ENCODE data around the gene NCAM2.

The NCAM2 gene

GRCh38 chr21:21434944-21435343 is 436.7 kb downstream of the NCAM2 start:
- Histone ChIP-seq H3K4me2 (ENCODE audit: low read length) (no peak overlapping the region), H3K4me1 (no peaks in the 10 kb centered on the region)

GRCh38 chr21:21436012-21436534 is 437.9 kb downstream of the NCAM2 start:
- no peak overlapping the region for H2AFZ ChIP-seq
- H3K36me3 ChIP-seq (ENCODE audit: control insufficient read depth, insufficient read depth, low read length): no peaks in the 10 kb centered on the region
- H3K4me2 ChIP-seq (ENCODE audit: low read length): no peak overlapping the region
- no peak overlapping the region for H3K4me3 ChIP-seq (ENCODE audit: low read depth, low read length)
- H3K9me3 ChIP-seq (ENCODE audit: control insufficient read depth, low read length): no peaks in the 10 kb centered on the region
- H3K79me2 ChIP-seq: no peaks in the 10 kb centered on the region
- no peak for TF ChIP-seq CTCF (IDR thresholded peaks at IDR 0.05)
- no peak overlapping the region for H3K27ac ChIP-seq
- H3K27me3 ChIP-seq (ENCODE audit: control insufficient read depth, insufficient read depth, low read length): no peaks in the 10 kb centered on the region
- H3K4me1 ChIP-seq: no peaks in the 10 kb centered on the region
- H3K9ac ChIP-seq: no peak overlapping the region

More at GRCh38 chr21:21434944-21435343, 436.7 kb downstream of the NCAM2 start:
- H3K36me3 ChIP-seq (ENCODE audit: control insufficient read depth, insufficient read depth, low read length): no peaks in the 10 kb centered on the region
- H3K9me3 ChIP-seq (ENCODE audit: control insufficient read depth, low read length): no peaks in the 10 kb centered on the region
- H3K9ac ChIP-seq: no peak overlapping the region
- H3K27me3 ChIP-seq (ENCODE audit: control insufficient read depth, insufficient read depth, low read length): no peaks in the 10 kb centered on the region
- no peak for TF ChIP-seq CTCF (IDR thresholded peaks at IDR 0.05)
- H2AFZ ChIP-seq: no peak overlapping the region
- H3K4me3 ChIP-seq (ENCODE audit: low read depth, low read length): no peak overlapping the region
- no peaks in the 10 kb centered on the region for H3K79me2 ChIP-seq
- H3K27ac ChIP-seq: no peak overlapping the region

GRCh38 chr21:21439761-21440160 is 441.6 kb downstream of the NCAM2 start:
- H3K4me3 ChIP-seq (ENCODE audit: low read depth, low read length): no peak overlapping the region
- no peaks in the 10 kb centered on the region for H3K36me3 ChIP-seq (ENCODE audit: control insufficient read depth, insufficient read depth, low read length)
- no peaks in the 10 kb centered on the region for H3K4me1 ChIP-seq
- no peak overlapping the region for H3K9ac ChIP-seq
- no peaks in the 10 kb centered on the region for H3K27me3 ChIP-seq (ENCODE audit: control insufficient read depth, insufficient read depth, low read length)
- TF ChIP-seq CTCF (IDR thresholded peaks at IDR 0.05): no peak
- no peak overlapping the region for H2AFZ ChIP-seq
- H3K27ac ChIP-seq: no peak overlapping the region
- no peak overlapping the region for H3K4me2 ChIP-seq (ENCODE audit: low read length)
- no peaks in the 10 kb centered on the region for H3K9me3 ChIP-seq (ENCODE audit: control insufficient read depth, low read length)
- H3K79me2 ChIP-seq: no peaks in the 10 kb centered on the region

GRCh38 chr21:21457077-21457476 is 458.9 kb downstream of the NCAM2 start:
- no peak for TF ChIP-seq CTCF (IDR thresholded peaks at IDR 0.05)
- H3K9ac ChIP-seq: no peak overlapping the region
- H3K9me3 ChIP-seq (ENCODE audit: control insufficient read depth, low read length): no peaks in the 10 kb centered on the region
- no peaks in the 10 kb centered on the region for H3K27me3 ChIP-seq (ENCODE audit: control insufficient read depth, insufficient read depth, low read length)
- no peaks in the 10 kb centered on the region for H3K4me1 ChIP-seq
- H3K79me2 ChIP-seq: no peaks in the 10 kb centered on the region
- H3K4me3 ChIP-seq (ENCODE audit: low read depth, low read length): no peak overlapping the region
- H3K27ac ChIP-seq: no peak overlapping the region
- H3K36me3 ChIP-seq (ENCODE audit: control insufficient read depth, insufficient read depth, low read length): no peaks in the 10 kb centered on the region
- no peak overlapping the region for H3K4me2 ChIP-seq (ENCODE audit: low read length)
- H2AFZ ChIP-seq: no peak overlapping the region

GRCh38 chr21:21458124-21458631 is 460.0 kb downstream of the NCAM2 start:
- H3K4me1 ChIP-seq: no peaks in the 10 kb centered on the region
- no peaks in the 10 kb centered on the region for H3K79me2 ChIP-seq
- H3K36me3 ChIP-seq (ENCODE audit: control insufficient read depth, insufficient read depth, low read length): no peaks in the 10 kb centered on the region
- H3K4me2 ChIP-seq (ENCODE audit: low read length): no peak overlapping the region
- no peak overlapping the region for H2AFZ ChIP-seq
- no peak overlapping the region for H3K27ac ChIP-seq
- H3K27me3 ChIP-seq (ENCODE audit: control insufficient read depth, insufficient read depth, low read length): no peaks in the 10 kb centered on the region
- no peak for TF ChIP-seq CTCF (IDR thresholded peaks at IDR 0.05)
- H3K9ac ChIP-seq: no peak overlapping the region
- H3K4me3 ChIP-seq (ENCODE audit: low read depth, low read length): no peak overlapping the region
- no peaks in the 10 kb centered on the region for H3K9me3 ChIP-seq (ENCODE audit: control insufficient read depth, low read length)

Measured in parathyroid adenoma (tissue), 2 donors.